B cell (primary cell): ENCODE data around the gene KCNF1. TPM values are rescaled to one million over a fixed set of nuclear protein-coding genes. Genes with fewer than 3 reads are reported as not detected.

ENCODE experiments used
- ATAC-seq: fragments of 200-7000 bp; cut with Tn5 transposase; one replicate; pipeline ENCODE4 v1.10.0; 2021; ENCODE audit warnings: low read depth, mild to moderate bottlenecking, moderate number of reproducible peaks, moderate library complexity
- CTCF ChIA-PET: fragments of 350-600 bp; sonication (Branson Sonifier 250); formaldehyde crosslinking; loops from one replicate; lab custom pipeline; 2021; ENCODE audit warnings: antibody characterized with exemption, inconsistent platforms; lab: Charles Lee
- POLR2A ChIA-PET: fragments of 350-600 bp; sonication (Branson Sonifier 250); formaldehyde crosslinking; loops from one replicate; lab custom pipeline; 2021; ENCODE audit warnings: antibody characterized with exemption; lab: Charles Lee
- DNase-seq: peaks from one replicate; pipeline ENCODE4 v3.0.0; 2013
- H2AFZ ChIP-seq: 2 replicates; pipeline ENCODE4 v1.6.1; 2012; ENCODE audit warnings: mild to moderate bottlenecking, low read depth, low read length; ENCODE audit not compliant: insufficient read depth, poor library complexity, severe bottlenecking
- H3K27ac ChIP-seq, 2 donors: 1 replicate in 1 of 2; 2 replicates in 1 of 2; pipeline ENCODE4 v1.5.1; 2012 to 2013; ENCODE audit warnings: low read length in 2 of 2, mild to moderate bottlenecking in 2 of 2, moderate library complexity in 1 of 2
- H3K27me3 ChIP-seq, 4 experiments: fragments of 200-600 bp in 1 of 4; sonication (generic) in 1 of 4; replicated peaks in 1 of 4; 1 replicate in 2 of 4; 2 replicates in 2 of 4; pipeline versions ENCODE4 v1.6.1 to v1.7.0; 2013 to 2016; ENCODE audit warnings: low read length in 3 of 4, mild to moderate bottlenecking in 2 of 4, mixed read lengths in 1 of 4, moderate library complexity in 1 of 4; ENCODE audit not compliant: insufficient read depth in 4 of 4, control insufficient read depth in 3 of 4; ENCODE audit errors: control extremely low read depth in 1 of 4
- H3K36me3 ChIP-seq, 2 experiments: replicated peaks in 1 of 2; 1 replicate in 1 of 2; 2 replicates in 1 of 2; pipeline versions ENCODE4 v1.6.1 to v1.7.1; 2013; ENCODE audit warnings: low read length in 1 of 2; ENCODE audit not compliant: insufficient read depth in 2 of 2, control insufficient read depth in 1 of 2; ENCODE audit errors: control extremely low read depth in 1 of 2, extremely low read depth in 1 of 2
- H3K4me1 ChIP-seq, 2 donors: fragments of 200-600 bp in 1 of 2; sonication (generic) in 1 of 2; 1 replicate in 1 of 2; 2 replicates in 1 of 2; pipeline versions ENCODE4 v1.5.1 to v1.6.1; 2013 to 2017; ENCODE audit warnings: low read length in 2 of 2; ENCODE audit not compliant: control insufficient read depth in 2 of 2, insufficient read depth in 2 of 2
- H3K4me2 ChIP-seq: replicated peaks from 2 replicates; pipeline ENCODE3; 2012; ENCODE audit warnings: mild to moderate bottlenecking, low read depth, low read length; ENCODE audit not compliant: poor library complexity, severe bottlenecking
- H3K4me3 ChIP-seq, 5 experiments: fragments of 200-600 bp in 1 of 5; sonication (generic) in 1 of 5; 1 replicate in 3 of 5; 2 replicates in 2 of 5; pipeline versions ENCODE4 v1.5.1 to v1.7.0; 2011 to 2016; ENCODE audit warnings: low read length in 4 of 5, mild to moderate bottlenecking in 4 of 5, low read depth in 2 of 5, control low read depth in 1 of 5, moderate library complexity in 1 of 5; ENCODE audit not compliant: insufficient read depth in 1 of 5; ENCODE audit errors: control extremely low read depth in 1 of 5, extremely low read depth in 1 of 5
- H3K79me2 ChIP-seq: fragments of 200-600 bp; sonication (generic); one replicate; pipeline ENCODE4 v1.6.0; 2016; ENCODE audit warnings: low read length; ENCODE audit not compliant: control insufficient read depth, insufficient read depth
- H3K9ac ChIP-seq: fragments of 200-600 bp; sonication (generic); 2 replicates; pipeline ENCODE4 v1.6.1; 2017; ENCODE audit warnings: mild to moderate bottlenecking, low read length, moderate library complexity
- H3K9me3 ChIP-seq, 3 donors: one replicate each; pipeline versions ENCODE4 v1.6.1 to v1.7.1; 2013; ENCODE audit warnings: low read length in 2 of 3; ENCODE audit not compliant: control insufficient read depth in 2 of 3, insufficient read depth in 1 of 3; ENCODE audit errors: control extremely low read depth in 1 of 3
- H4K20me1 ChIP-seq: 2 replicates; pipeline ENCODE4 v1.6.0; 2012; ENCODE audit warnings: mild to moderate bottlenecking, low read length; ENCODE audit not compliant: insufficient read depth, control insufficient read depth, poor library complexity, severe bottlenecking
- H3K27ac Mint-ChIP-seq: one replicate; pipeline ENCODE4 v1.8.0; 2021; ENCODE audit warnings: mixed read lengths
- H3K27me3 Mint-ChIP-seq: one replicate; pipeline ENCODE4 v1.8.0; 2021; ENCODE audit warnings: mixed read lengths
- H3K4me1 Mint-ChIP-seq: one replicate; pipeline ENCODE4 v1.8.0; 2021; ENCODE audit warnings: mixed read lengths
- H3K4me3 Mint-ChIP-seq: one replicate; pipeline ENCODE4 v1.8.0; 2021; ENCODE audit warnings: mixed read lengths
- H3K9me3 Mint-ChIP-seq: one replicate; pipeline ENCODE4 v1.8.0; 2022; ENCODE audit warnings: mixed read lengths; ENCODE audit not compliant: insufficient read depth
- EZH2 ChIP-seq: IDR thresholded peaks from 2 replicates; pipeline ENCODE4 v1.6.1; 2012; ENCODE audit warnings: borderline replicate concordance, low read depth, mild to moderate bottlenecking, moderate library complexity, low read length; ENCODE audit not compliant: insufficient read depth, poor library complexity, severe bottlenecking
- WGBS: methylation state at CpG from one replicate; pipeline ENCODE4 v1.1.5; 2013; ENCODE audit warnings: missing lambda C conversion rate; ENCODE audit not compliant: insufficient coverage; 5-methylcytosine and 5-hydroxymethylcytosine counted together
- intact Hi-C: fragments of 100-400 bp; cut with micrococcal nuclease; formaldehyde crosslinking; loops from one replicate; pipeline ENCODE4 v1.10.0; 2022
- polyA plus RNA-seq: library from polyadenylated mRNA; depleted of rRNA; stranded (reverse); fragments of >200 nt; gene quantifications from 2 replicates; pipeline ENCODE4 v1.2.3, GENCODE V29; 2012
- total RNA-seq, 2 donors: library from RNA; stranded (reverse); fragments of 120-200 nt in 1 of 2; gene quantifications; 1 replicate in 1 of 2; 2 replicates in 1 of 2; pipeline versions ENCODE4 v1.2.3 to v1.2.4, GENCODE V29; 2013 to 2022
- TF ChIP-seq, protein P1 (sequence below): fragments of 200-600 bp; IDR thresholded peaks from one replicate; pipeline ENCODE4 v1.8.0; 2022; ENCODE audit warnings: antibody characterized with exemption, mild to moderate bottlenecking

The KCNF1 gene
- total and polyA plus RNA-seq, 2 donors (not counting 1 experiment from before 2014, with no cell fraction given): not detected

GRCh38 chr2:10939058-10939457 lies 27.3 kb downstream of the KCNF1 start:
- Mint-ChIP-seq H3K4me1 (no peaks in the 10 kb centered on the region), H3K9me3 (peaks cover 8% of the 10 kb centered on the region), H3K27ac (no peak overlapping the region), H3K4me3 (no peak overlapping the region), H3K27me3 (peaks cover 18% of the 10 kb centered on the region)
- ChIA-PET CTCF (no interaction called here), POLR2A (no interaction called here)
- intact Hi-C loops: no loop called here
- no peaks in the 10 kb centered on the region for H4K20me1 ChIP-seq
- no peak overlapping the region for H3K4me3 ChIP-seq
- no peak for ATAC-seq
- H3K9me3 ChIP-seq: peaks cover 0 to 10% (median 7%) of the 10 kb centered on the region in 3 donors
- no peaks in the 10 kb centered on the region for H3K4me1 ChIP-seq
- no peak for TF ChIP-seq EZH2
- H3K9ac ChIP-seq: no peak overlapping the region
- 100% methylated on average over 2 of the region's 3 CpGs for WGBS
- H3K4me2 ChIP-seq: no peak overlapping the region
- H2AFZ ChIP-seq: no peak overlapping the region
- no peaks in the 10 kb centered on the region for H3K79me2 ChIP-seq
- no peaks in the 10 kb centered on the region for H3K27me3 ChIP-seq
- H3K27ac ChIP-seq: no peak overlapping the region
- DNase-seq: no peak
- H3K36me3 ChIP-seq: no peaks in the 10 kb centered on the region

- ATAC-seq: no peak
Measured at GRCh38 chr2:10940596-10940995, 28.9 kb downstream of the KCNF1 start.

More at GRCh38 chr2:10940596-10940995, 28.9 kb downstream of the KCNF1 start:
- Histone ChIP-seq H3K4me1 (no peaks in the 10 kb centered on the region), H3K79me2 (no peaks in the 10 kb centered on the region), H3K36me3 (no peaks in the 10 kb centered on the region), H2AFZ (no peak overlapping the region), H3K4me3 (no peak overlapping the region), H3K27ac (no peak overlapping the region), H3K27me3 (no peaks in the 10 kb centered on the region), H3K9me3 (peaks cover 0 to 10% (median 7%) of the 10 kb centered on the region in 3 donors), H3K4me2 (no peak overlapping the region), H3K9ac (no peak overlapping the region), H4K20me1 (no peaks in the 10 kb centered on the region)
- no peak overlapping the region for H3K27ac Mint-ChIP-seq
- intact Hi-C loops: no loop called here
- no peak overlapping the region for H3K4me3 Mint-ChIP-seq
- peaks cover 23% of the 10 kb centered on the region for H3K27me3 Mint-ChIP-seq
- peaks cover 8% of the 10 kb centered on the region for H3K9me3 Mint-ChIP-seq
- POLR2A ChIA-PET: no interaction called here
- no peak for TF ChIP-seq EZH2
- TF ChIP-seq, protein P1, sequence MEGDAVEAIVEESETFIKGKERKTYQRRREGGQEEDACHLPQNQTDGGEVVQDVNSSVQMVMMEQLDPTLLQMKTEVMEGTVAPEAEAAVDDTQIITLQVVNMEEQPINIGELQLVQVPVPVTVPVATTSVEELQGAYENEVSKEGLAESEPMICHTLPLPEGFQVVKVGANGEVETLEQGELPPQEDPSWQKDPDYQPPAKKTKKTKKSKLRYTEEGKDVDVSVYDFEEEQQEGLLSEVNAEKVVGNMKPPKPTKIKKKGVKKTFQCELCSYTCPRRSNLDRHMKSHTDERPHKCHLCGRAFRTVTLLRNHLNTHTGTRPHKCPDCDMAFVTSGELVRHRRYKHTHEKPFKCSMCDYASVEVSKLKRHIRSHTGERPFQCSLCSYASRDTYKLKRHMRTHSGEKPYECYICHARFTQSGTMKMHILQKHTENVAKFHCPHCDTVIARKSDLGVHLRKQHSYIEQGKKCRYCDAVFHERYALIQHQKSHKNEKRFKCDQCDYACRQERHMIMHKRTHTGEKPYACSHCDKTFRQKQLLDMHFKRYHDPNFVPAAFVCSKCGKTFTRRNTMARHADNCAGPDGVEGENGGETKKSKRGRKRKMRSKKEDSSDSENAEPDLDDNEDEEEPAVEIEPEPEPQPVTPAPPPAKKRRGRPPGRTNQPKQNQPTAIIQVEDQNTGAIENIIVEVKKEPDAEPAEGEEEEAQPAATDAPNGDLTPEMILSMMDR: no peak
- WGBS: 100% methylated on average over 1 of the region's 2 CpGs
- H3K4me1 Mint-ChIP-seq: no peaks in the 10 kb centered on the region
- CTCF ChIA-PET: no interaction called here
- DNase-seq: no peak
